ENCODE results near the gene SGO1.

SGO1 gene

DNA sequence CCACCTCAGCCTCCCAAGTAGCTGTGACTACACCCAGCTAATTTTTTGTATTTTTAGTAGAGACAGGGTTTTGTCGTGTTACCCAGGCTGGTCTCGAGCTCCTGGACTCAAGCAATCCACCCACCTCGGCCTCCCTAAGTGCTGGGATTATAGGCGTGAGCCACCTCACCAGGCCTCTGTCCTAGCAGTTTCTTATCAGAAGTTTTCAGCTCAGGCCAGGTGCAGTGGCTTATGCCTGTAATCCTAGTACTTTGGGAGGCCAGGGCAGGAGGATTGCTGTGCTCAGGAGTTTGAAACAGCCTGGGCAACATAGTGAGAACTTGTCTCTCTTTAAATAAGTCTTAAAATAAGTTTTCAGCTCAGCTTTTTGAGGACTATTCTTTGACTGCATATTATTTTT, 48.4 kb downstream of the SGO1 start:
- H3K36me3 ChIP-seq (ENCODE audit: control insufficient read depth, insufficient read depth, low read length) = no peaks in the 10 kb centered on the region
- no peak overlapping the region for H3K4me3 ChIP-seq (ENCODE audit: low read depth, low read length)
- H3K4me1 ChIP-seq (ENCODE audit: control insufficient read depth, insufficient read depth, low read length) = 0 out of 2 replicates have a peak, but pooled peaks cover 4% of the 10 kb centered on the region
- no peak overlapping the region for H3K27ac ChIP-seq (ENCODE audit: low read depth, low read length)
- no peaks in the 10 kb centered on the region for H3K27me3 ChIP-seq (ENCODE audit: control insufficient read depth, insufficient read depth, low read length)
- H3K9me3 ChIP-seq (ENCODE audit: control insufficient read depth, insufficient read depth, low read length) = no peaks in the 10 kb centered on the region
- no peak overlapping the region for H3K9ac ChIP-seq (ENCODE audit: low read depth, low read length)

DNA sequence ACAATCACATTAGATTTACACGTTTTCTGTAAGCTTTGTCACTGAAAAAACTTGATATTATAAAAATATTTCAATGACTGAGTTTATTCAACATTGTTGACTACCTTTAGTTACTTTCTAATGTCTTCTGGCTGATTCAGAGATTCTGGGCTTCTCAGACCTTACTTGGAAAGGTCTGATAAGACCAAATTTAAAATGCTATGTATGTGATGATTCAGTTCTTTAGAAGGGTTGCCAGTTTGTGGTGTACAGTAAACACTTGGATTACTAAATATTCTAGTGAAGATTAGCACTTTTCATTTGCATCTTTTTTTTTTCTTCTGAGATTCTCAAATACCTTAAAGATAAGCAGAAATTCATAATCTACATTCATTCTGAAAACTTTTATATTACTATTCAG, 49.8 kb downstream of the SGO1 start:
- Histone ChIP-seq H3K36me3 (ENCODE audit: control insufficient read depth, insufficient read depth, low read length) (no peaks in the 10 kb centered on the region), H3K9ac (ENCODE audit: low read depth, low read length) (no peak overlapping the region), H3K9me3 (ENCODE audit: control insufficient read depth, insufficient read depth, low read length) (no peaks in the 10 kb centered on the region), H3K4me1 (ENCODE audit: control insufficient read depth, insufficient read depth, low read length) (no peaks in the 10 kb centered on the region), H3K27me3 (ENCODE audit: control insufficient read depth, insufficient read depth, low read length) (no peaks in the 10 kb centered on the region), H3K4me3 (ENCODE audit: low read depth, low read length) (no peak overlapping the region), H3K27ac (ENCODE audit: low read depth, low read length) (no peak overlapping the region)

DNA sequence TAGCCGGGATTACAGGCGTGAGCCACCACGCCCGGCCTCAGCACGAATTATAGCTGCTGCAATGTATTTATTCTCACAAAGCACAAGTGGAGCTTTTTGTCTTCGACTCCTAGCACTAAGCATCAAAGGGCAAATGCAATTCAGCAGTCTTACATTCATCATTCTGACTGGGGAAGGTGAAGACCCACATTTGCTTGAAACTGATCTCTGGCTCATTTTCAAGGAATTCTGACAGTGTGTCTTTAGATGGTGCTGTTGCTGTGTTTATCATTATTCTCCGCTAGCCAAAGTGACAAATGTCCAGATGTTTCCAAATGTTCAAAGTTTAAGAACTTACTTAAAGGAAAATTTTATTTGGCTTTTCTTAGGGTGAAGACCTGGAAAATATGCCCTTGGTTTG, 55.9 kb downstream of the SGO1 start:
- Histone ChIP-seq H3K36me3 (ENCODE audit: control insufficient read depth, insufficient read depth, low read length) (no peaks in the 10 kb centered on the region), H3K4me1 (ENCODE audit: control insufficient read depth, insufficient read depth, low read length) (no peaks in the 10 kb centered on the region)

DNA sequence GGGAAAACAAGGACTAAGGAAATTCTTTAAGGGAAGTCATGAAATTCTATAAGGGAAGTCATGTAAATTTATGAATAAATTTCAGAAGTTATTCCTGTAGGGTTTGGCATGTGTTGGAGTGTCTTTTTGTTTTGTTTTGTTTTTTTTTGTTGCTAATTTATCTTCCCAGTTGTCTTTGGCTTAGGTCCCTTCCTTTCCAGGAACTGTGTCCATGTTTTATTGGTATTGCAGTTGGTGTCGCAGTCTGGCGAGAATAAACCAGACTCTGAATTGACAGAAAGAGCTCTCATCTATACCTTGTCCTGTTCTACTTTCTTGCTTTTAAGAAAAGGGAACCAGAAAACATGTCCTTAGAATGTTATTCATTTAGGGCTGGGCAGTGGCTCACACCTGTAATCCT, 57.6 kb downstream of the SGO1 start:
- H3K27me3 ChIP-seq (ENCODE audit: control insufficient read depth, insufficient read depth, low read length) = no peaks in the 10 kb centered on the region
- no peak overlapping the region for H3K9ac ChIP-seq (ENCODE audit: low read depth, low read length)
- no peak overlapping the region for H3K4me3 ChIP-seq (ENCODE audit: low read depth, low read length)
- no peaks in the 10 kb centered on the region for H3K4me1 ChIP-seq (ENCODE audit: control insufficient read depth, insufficient read depth, low read length)
- H3K36me3 ChIP-seq (ENCODE audit: control insufficient read depth, insufficient read depth, low read length) = no peaks in the 10 kb centered on the region
- no peaks in the 10 kb centered on the region for H3K9me3 ChIP-seq (ENCODE audit: control insufficient read depth, insufficient read depth, low read length)
- H3K27ac ChIP-seq (ENCODE audit: low read depth, low read length) = no peak overlapping the region

More for the DNA sequence above, 55.9 kb downstream of the SGO1 start:
- Histone ChIP-seq H3K27ac (ENCODE audit: low read depth, low read length) (no peak overlapping the region), H3K9me3 (ENCODE audit: control insufficient read depth, insufficient read depth, low read length) (no peaks in the 10 kb centered on the region), H3K4me3 (ENCODE audit: low read depth, low read length) (no peak overlapping the region), H3K27me3 (ENCODE audit: control insufficient read depth, insufficient read depth, low read length) (no peaks in the 10 kb centered on the region), H3K9ac (ENCODE audit: low read depth, low read length) (no peak overlapping the region)

DNA sequence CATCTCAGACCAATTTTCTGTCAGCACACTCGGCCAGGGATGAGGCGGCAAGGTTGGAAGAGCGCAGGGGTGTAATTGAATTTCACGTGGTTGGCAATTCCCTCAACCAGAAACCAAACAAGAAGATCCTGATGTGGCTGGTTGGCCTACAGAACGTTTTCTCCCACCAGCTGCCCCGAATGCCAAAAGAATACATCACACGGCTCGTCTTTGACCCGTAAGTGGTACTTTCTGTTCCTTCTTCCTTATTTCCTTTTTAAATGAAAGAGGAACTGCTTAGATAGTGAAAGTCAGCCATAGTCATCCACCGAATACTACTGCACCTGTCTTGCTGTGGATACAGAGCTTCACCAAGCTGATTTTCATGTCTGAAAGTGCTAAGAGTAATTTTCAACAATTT, 60.1 kb downstream of the SGO1 start:
- Histone ChIP-seq H3K4me3 (ENCODE audit: low read depth, low read length) (no peak overlapping the region), H3K9ac (ENCODE audit: low read depth, low read length) (no peak overlapping the region), H3K9me3 (ENCODE audit: control insufficient read depth, insufficient read depth, low read length) (no peaks in the 10 kb centered on the region), H3K36me3 (ENCODE audit: control insufficient read depth, insufficient read depth, low read length) (no peaks in the 10 kb centered on the region), H3K27ac (ENCODE audit: low read depth, low read length) (no peak overlapping the region), H3K27me3 (ENCODE audit: control insufficient read depth, insufficient read depth, low read length) (no peaks in the 10 kb centered on the region), H3K4me1 (ENCODE audit: control insufficient read depth, insufficient read depth, low read length) (no peaks in the 10 kb centered on the region)

DNA sequence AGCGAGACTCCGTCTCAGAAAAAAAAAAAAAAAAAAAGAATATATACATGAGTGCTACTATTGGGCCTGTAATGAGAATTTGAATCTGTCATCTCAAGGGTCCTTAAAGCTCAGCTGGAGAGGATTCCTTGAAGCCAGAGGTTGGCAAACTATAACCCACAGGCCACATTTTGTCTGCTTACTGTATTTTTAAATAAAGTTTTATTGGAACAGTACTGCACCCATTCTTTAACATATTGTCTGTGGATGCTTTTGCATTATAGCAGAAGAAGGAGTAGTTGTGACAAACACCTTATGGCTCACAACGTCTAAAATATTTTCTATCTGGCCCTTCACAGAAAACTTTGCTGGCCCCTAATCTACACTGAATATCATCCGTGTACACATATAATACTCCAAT, 60.7 kb downstream of the SGO1 start:
- Histone ChIP-seq H3K36me3 (ENCODE audit: control insufficient read depth, insufficient read depth, low read length) (no peaks in the 10 kb centered on the region), H3K4me1 (ENCODE audit: control insufficient read depth, insufficient read depth, low read length) (no peaks in the 10 kb centered on the region), H3K4me3 (ENCODE audit: low read depth, low read length) (no peak overlapping the region), H3K27me3 (ENCODE audit: control insufficient read depth, insufficient read depth, low read length) (no peaks in the 10 kb centered on the region), H3K9me3 (ENCODE audit: control insufficient read depth, insufficient read depth, low read length) (no peaks in the 10 kb centered on the region), H3K27ac (ENCODE audit: low read depth, low read length) (no peak overlapping the region), H3K9ac (ENCODE audit: low read depth, low read length) (no peak overlapping the region)

DNA sequence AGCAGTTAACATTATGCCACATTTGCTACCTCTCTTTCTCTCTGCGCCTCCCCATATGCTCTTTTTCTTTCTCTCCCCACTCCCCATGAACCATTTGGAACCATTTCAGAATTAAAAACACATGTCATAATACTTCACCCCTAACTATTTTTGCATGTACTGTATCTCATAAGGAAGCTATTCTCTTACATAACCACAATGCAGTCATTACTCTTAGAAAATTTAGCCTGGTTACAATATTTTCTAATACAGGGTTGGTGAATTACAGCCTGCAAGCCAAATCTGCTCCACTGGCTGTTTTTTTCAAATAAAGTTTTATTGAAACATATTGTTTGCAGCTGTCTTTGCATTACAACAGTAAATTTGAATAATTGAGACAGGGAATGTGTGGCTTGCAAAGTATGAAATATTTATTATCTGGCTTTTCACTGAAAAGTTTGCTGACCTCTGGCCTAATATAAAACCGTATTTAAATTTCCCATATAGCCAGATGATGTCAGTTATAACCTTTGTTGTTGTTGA, 62.8 kb downstream of the SGO1 start:
- Histone ChIP-seq H3K9me3 (ENCODE audit: control insufficient read depth, insufficient read depth, low read length) (no peaks in the 10 kb centered on the region), H3K27ac (ENCODE audit: low read depth, low read length) (no peak overlapping the region), H3K27me3 (ENCODE audit: control insufficient read depth, insufficient read depth, low read length) (no peaks in the 10 kb centered on the region), H3K4me1 (ENCODE audit: control insufficient read depth, insufficient read depth, low read length) (no peaks in the 10 kb centered on the region), H3K4me3 (ENCODE audit: low read depth, low read length) (no peak overlapping the region), H3K36me3 (ENCODE audit: control insufficient read depth, insufficient read depth, low read length) (no peaks in the 10 kb centered on the region), H3K9ac (ENCODE audit: low read depth, low read length) (no peak overlapping the region)

DNA sequence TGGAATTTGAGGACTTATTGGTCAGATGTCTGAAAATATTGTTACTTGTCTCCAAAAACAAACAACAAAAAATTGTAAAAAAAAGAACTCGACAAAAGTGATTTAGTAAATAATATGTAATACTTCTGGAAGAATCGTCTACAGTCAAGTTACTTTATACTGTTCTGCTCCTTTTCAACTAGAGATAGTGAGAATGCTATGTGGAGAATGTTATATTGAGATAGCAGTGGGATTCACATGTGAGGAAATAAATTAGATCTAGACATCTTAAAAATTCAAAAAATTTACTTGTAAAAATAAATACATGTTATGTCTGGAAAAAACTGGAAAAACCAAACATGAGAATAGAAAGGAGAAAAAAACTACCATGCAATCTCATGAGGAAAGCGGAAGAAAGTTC, 64.9 kb downstream of the SGO1 start:
- H3K9me3 ChIP-seq (ENCODE audit: control insufficient read depth, insufficient read depth, low read length) = no peaks in the 10 kb centered on the region
- no peaks in the 10 kb centered on the region for H3K4me1 ChIP-seq (ENCODE audit: control insufficient read depth, insufficient read depth, low read length)
- no peaks in the 10 kb centered on the region for H3K36me3 ChIP-seq (ENCODE audit: control insufficient read depth, insufficient read depth, low read length)
- no peaks in the 10 kb centered on the region for H3K27me3 ChIP-seq (ENCODE audit: control insufficient read depth, insufficient read depth, low read length)
- H3K9ac ChIP-seq (ENCODE audit: low read depth, low read length) = no peak overlapping the region
- no peak overlapping the region for H3K4me3 ChIP-seq (ENCODE audit: low read depth, low read length)
- no peak overlapping the region for H3K27ac ChIP-seq (ENCODE audit: low read depth, low read length)
